IPS-NIHi7 (cell line): ENCODE data around the gene NACC1.
"Not testable (repeated sequence)": the region's sequence is repeated elsewhere in the genome, so short reads cannot be mapped to it uniquely, and the experiment has no call there.

Source experiments
- DNase-seq: peaks from one replicate; pipeline ENCODE4 v3.0.0; 2012; ENCODE audit warnings: mixed read lengths; ENCODE audit errors: extremely low spot score

The NACC1 gene

GRCh38 chr19:13164343-13165161 lies 46.5 kb downstream of the NACC1 start:
- peak; percentile 79 for DNase-seq

GRCh38 chr19:13165162-13165997 lies 47.3 kb downstream of the NACC1 start:
- no peak for DNase-seq

- not testable (repeated sequence) for DNase-seq
These were observed 48.1 kb downstream of the NACC1 start for GRCh38 chr19:13166151-13166550.

- no peak for DNase-seq
These were observed 51.7 kb downstream of the NACC1 start for GRCh38 chr19:13169769-13170168.

GRCh38 chr19:13171146-13171545 lies 53.1 kb downstream of the NACC1 start:
- DNase-seq, result no peak

GRCh38 chr19:13172346-13173138 lies 54.5 kb downstream of the NACC1 start:
- DNase-seq, result no peak

GRCh38 chr19:13173139-13173737 lies 55.2 kb downstream of the NACC1 start:
- no peak for DNase-seq

- no peak for DNase-seq
These were observed 58.3 kb downstream of the NACC1 start for GRCh38 chr19:13176345-13176744.

GRCh38 chr19:13177584-13177983 lies 59.5 kb downstream of the NACC1 start:
- not testable (repeated sequence) for DNase-seq

GRCh38 chr19:13178291-13178690 lies 60.2 kb downstream of the NACC1 start:
- not testable (repeated sequence) for DNase-seq

GRCh38 chr19:13181747-13182388 lies 63.8 kb downstream of the NACC1 start:
- no peak for DNase-seq

- not testable (repeated sequence) for DNase-seq
These were observed 66.9 kb downstream of the NACC1 start for GRCh38 chr19:13184926-13185325.

GRCh38 chr19:13185763-13186657 lies 67.9 kb downstream of the NACC1 start:
- DNase-seq, result not testable (repeated sequence)

GRCh38 chr19:13186688-13187087 lies 68.6 kb downstream of the NACC1 start:
- DNase-seq, result not testable (repeated sequence)

- DNase-seq, result no peak
These were observed 69.4 kb downstream of the NACC1 start for GRCh38 chr19:13187419-13187818.

GRCh38 chr19:13189600-13189999 lies 71.5 kb downstream of the NACC1 start:
- DNase-seq, result peak; percentile 14
